Omental fat pad (tissue), 4 donors: Measurements from ENCODE around the gene MYBPC1. TPM values are rescaled to one million over a fixed set of nuclear protein-coding genes. Genes with fewer than 3 reads are reported as not detected.

Source experiments
- ATAC-seq: fragments of 150-250 bp; one replicate; pipeline ENCODE4 v1.9.1; 2016; ENCODE audit warnings: mild to moderate bottlenecking, moderate library complexity; ENCODE audit not compliant: low FRiP score
- DNase-seq: peaks from one replicate; pipeline ENCODE4 v3.0.0-alpha.2; 2019; ENCODE audit warnings: low spot score
- CTCF ChIP-seq, 3 donors: fragments of 450-650 bp; IDR thresholded peaks; one replicate each; pipeline ENCODE4 v1.5.1; 2016 to 2017; ENCODE audit warnings: antibody characterized with exemption in 3 of 3, mild to moderate bottlenecking in 3 of 3, moderate library complexity in 2 of 3
- total RNA-seq, 4 donors: library from RNA; depleted of rRNA; stranded (reverse); fragments of >200 nt; gene quantifications; one replicate each; pipeline ENCODE4 v1.1.0, GENCODE V29; 2016

The MYBPC1 gene
- total RNA-seq, 4 donors from 2014 or later = not detected

- no peak for TF ChIP-seq CTCF (IDR thresholded peaks at IDR 0.05)
- DNase-seq = no peak
- ATAC-seq = no peak
Measured at GRCh38 chr12:101566318-101566717, 28.5 kb upstream of the MYBPC1 start.

- TF ChIP-seq CTCF (IDR thresholded peaks at IDR 0.05) = no peak
- DNase-seq (no peak), ATAC-seq (no peak)
Measured at GRCh38 chr12:101567918-101568317, 26.9 kb upstream of the MYBPC1 start.

GRCh38 chr12:101570047-101570446 is 24.7 kb upstream of the MYBPC1 start:
- no peak for TF ChIP-seq CTCF (IDR thresholded peaks at IDR 0.05)
- ATAC-seq (no peak), DNase-seq (no peak)

GRCh38 chr12:101571105-101571504 is 23.7 kb upstream of the MYBPC1 start:
- no peak for ATAC-seq

GRCh38 chr12:101573743-101574142 is 21.0 kb upstream of the MYBPC1 start:
- ATAC-seq (no peak), DNase-seq (no peak)
- TF ChIP-seq CTCF (IDR thresholded peaks at IDR 0.05) = no peak

More at GRCh38 chr12:101571105-101571504, 23.7 kb upstream of the MYBPC1 start:
- TF ChIP-seq CTCF (IDR thresholded peaks at IDR 0.05) = no peak
- no peak for DNase-seq

- ATAC-seq (no peak), DNase-seq (no peak)
- TF ChIP-seq CTCF (IDR thresholded peaks at IDR 0.05) = no peak
Measured at GRCh38 chr12:101578417-101578816, 16.4 kb upstream of the MYBPC1 start.

- no peak for DNase-seq
Measured at GRCh38 chr12:101581190-101581589, 13.6 kb upstream of the MYBPC1 start.

More at GRCh38 chr12:101581190-101581589, 13.6 kb upstream of the MYBPC1 start:
- no peak for TF ChIP-seq CTCF (IDR thresholded peaks at IDR 0.05)
- ATAC-seq = no peak
